ENCODE results near the gene CLEC5A.
"Not testable (repeated sequence)": the region's sequence is repeated elsewhere in the genome, so short reads cannot be mapped to it uniquely, and the experiment has no call there.

CLEC5A gene

GRCh38 chr7:141945356-141945755, 1.4 kb downstream of the CLEC5A start:
- DNase-seq: no peak

- no peak for DNase-seq
These were observed 2.0 kb downstream of the CLEC5A start for GRCh38 chr7:141944811-141945210.

- DNase-seq: no peak
These were observed 2.9 kb downstream of the CLEC5A start for GRCh38 chr7:141943846-141944245.

- no peak for DNase-seq
These were observed 5.7 kb downstream of the CLEC5A start for GRCh38 chr7:141941075-141941474.

GRCh38 chr7:141930211-141930610, 16.6 kb downstream of the CLEC5A start:
- DNase-seq: no peak

- DNase-seq: no peak
These were observed 18.0 kb downstream of the CLEC5A start for GRCh38 chr7:141928845-141929195.

- no peak for DNase-seq
These were observed 18.5 kb downstream of the CLEC5A start for GRCh38 chr7:141928146-141928844.

GRCh38 chr7:141920281-141920680, 26.5 kb downstream of the CLEC5A start:
- no peak for DNase-seq

- DNase-seq: no peak
These were observed 30.7 kb downstream of the CLEC5A start, which contains the start of gene OR9A4 for GRCh38 chr7:141916099-141916498. OR9A4 (plus strand) TSS chr7:141916399; CDS start chr7:141918876, 2,477 bp downstream.

GRCh38 chr7:141915565-141915964, 31.2 kb downstream of the CLEC5A start:
- DNase-seq: no peak

- DNase-seq: no peak
These were observed 35.4 kb downstream of the CLEC5A start for GRCh38 chr7:141911391-141911790.

- DNase-seq: no peak
These were observed 40.5 kb downstream of the CLEC5A start for GRCh38 chr7:141906285-141906684.

- DNase-seq: not testable (repeated sequence)
These were observed 47.4 kb downstream of the CLEC5A start for GRCh38 chr7:141899366-141899765.

GRCh38 chr7:141891336-141891735, 55.4 kb downstream of the CLEC5A start:
- no peak for DNase-seq

- DNase-seq: no peak
These were observed 57.5 kb downstream of the CLEC5A start for GRCh38 chr7:141889321-141889720.

GRCh38 chr7:141884539-141885225, 62.1 kb downstream of the CLEC5A start:
- no peak for DNase-seq

GRCh38 chr7:141880960-141881359, 65.8 kb downstream of the CLEC5A start:
- no peak for DNase-seq

GRCh38 chr7:141877365-141877764, 69.4 kb downstream of the CLEC5A start:
- DNase-seq: no peak

Data from DMS 273 treated with DMSO at 0.1 percent for 48 hours (cell line).